NK-92 (cell line): ENCODE data around the gene SLC12A8.

Experiments
- DNase-seq: peaks from one replicate; lab custom pipeline; 2025; ENCODE audit not compliant: unreplicated experiment; lab: John Stamatoyannopoulos, UW

The SLC12A8 gene

GRCh38 chr3:125188955-125189354 lies 23.6 kb downstream of the SLC12A8 start:
- DNase-seq, result no peak

- DNase-seq, result no peak
Measured at GRCh38 chr3:125187599-125187910, 25.0 kb downstream of the SLC12A8 start.

- DNase-seq, result no peak
Measured at GRCh38 chr3:125186800-125187598, 25.5 kb downstream of the SLC12A8 start.

GRCh38 chr3:125186261-125186787 lies 26.2 kb downstream of the SLC12A8 start:
- DNase-seq, result no peak

GRCh38 chr3:125185805-125186204 lies 26.7 kb downstream of the SLC12A8 start:
- DNase-seq, result no peak

- DNase-seq, result no peak
Measured at GRCh38 chr3:125179884-125180240, 32.7 kb downstream of the SLC12A8 start.

- no peak for DNase-seq
Measured at GRCh38 chr3:125179143-125179883, 33.2 kb downstream of the SLC12A8 start.

GRCh38 chr3:125177746-125178145 lies 34.8 kb downstream of the SLC12A8 start:
- no peak for DNase-seq

GRCh38 chr3:125175295-125176078 lies 37.1 kb downstream of the SLC12A8 start:
- DNase-seq, result no peak

GRCh38 chr3:125172346-125172745 lies 40.2 kb downstream of the SLC12A8 start:
- DNase-seq, result no peak

GRCh38 chr3:125168711-125169393 lies 43.7 kb downstream of the SLC12A8 start:
- no peak for DNase-seq

GRCh38 chr3:125166599-125167136 lies 45.9 kb downstream of the SLC12A8 start:
- no peak for DNase-seq

- DNase-seq, result no peak
Measured at GRCh38 chr3:125165948-125166553, 46.5 kb downstream of the SLC12A8 start.

GRCh38 chr3:125165189-125165947 lies 47.2 kb downstream of the SLC12A8 start:
- DNase-seq, result no peak

GRCh38 chr3:125163739-125164601 lies 48.6 kb downstream of the SLC12A8 start:
- DNase-seq, result no peak

GRCh38 chr3:125161607-125162219 lies 50.8 kb downstream of the SLC12A8 start:
- DNase-seq, result no peak

GRCh38 chr3:125160606-125161371 lies 51.8 kb downstream of the SLC12A8 start:
- no peak for DNase-seq
